DND-41 (cell line): ENCODE measurements around the gene ARHGEF16.

ENCODE experiments used
- ATAC-seq: fragments of 200-7000 bp; cut with Tn5 transposase; 3 replicates; pipeline ENCODE4 v1.9.1; 2021; ENCODE audit warnings: low read depth; ENCODE audit not compliant: insufficient read depth
- DNase-seq: peaks from one replicate; pipeline ENCODE4 v3.0.0-alpha.2; 2020
- H2AFZ ChIP-seq: 2 replicates; pipeline ENCODE4 v1.6.0; 2012; ENCODE audit warnings: low read depth, low read length
- H3K27ac ChIP-seq: 2 replicates; pipeline ENCODE4 v1.5.1; 2012; ENCODE audit warnings: low read length, inconsistent platforms
- H3K27me3 ChIP-seq: fragments of 200-600 bp; sonication (generic); 2 replicates; pipeline ENCODE4 v1.6.0; 2012; ENCODE audit warnings: low read length, mild to moderate bottlenecking, inconsistent platforms; ENCODE audit not compliant: insufficient read depth, poor library complexity
- H3K36me3 ChIP-seq: 2 replicates; pipeline ENCODE4 v1.5.1; 2012; ENCODE audit warnings: low read length, inconsistent platforms; ENCODE audit not compliant: insufficient read depth
- H3K4me1 ChIP-seq: 2 replicates; pipeline ENCODE4 v1.5.1; 2012; ENCODE audit warnings: mild to moderate bottlenecking, low read length; ENCODE audit not compliant: insufficient read depth
- H3K4me2 ChIP-seq: 2 replicates; pipeline ENCODE4 v1.6.0; 2012; ENCODE audit warnings: mild to moderate bottlenecking, moderate library complexity, low read length, inconsistent platforms; ENCODE audit not compliant: insufficient read depth
- H3K4me3 ChIP-seq, 2 experiments: fragments of 200-600 bp in 1 of 2; shearing (Covaris generic) in 1 of 2; 2 replicates each; pipeline ENCODE4 v1.5.1; 2012 to 2016; ENCODE audit warnings: inconsistent platforms in 2 of 2, low read length in 2 of 2, mild to moderate bottlenecking in 2 of 2, low read depth in 1 of 2, moderate library complexity in 1 of 2
- H3K79me2 ChIP-seq: 2 replicates; pipeline ENCODE4 v1.6.0; 2012; ENCODE audit warnings: low read length, inconsistent platforms; ENCODE audit not compliant: insufficient read depth
- H3K9ac ChIP-seq: 2 replicates; pipeline ENCODE4 v1.6.0; 2012; ENCODE audit warnings: low read depth, mild to moderate bottlenecking, inconsistent platforms, low read length, moderate library complexity
- H3K9me3 ChIP-seq: 2 replicates; pipeline ENCODE4 v1.5.1; 2012; ENCODE audit warnings: low read length, moderate library complexity, mild to moderate bottlenecking, inconsistent platforms; ENCODE audit not compliant: insufficient read depth, severe bottlenecking
- H4K20me1 ChIP-seq: 2 replicates; pipeline ENCODE4 v1.6.0; 2012; ENCODE audit warnings: low read length; ENCODE audit not compliant: insufficient read depth
- CTCF ChIP-seq: IDR thresholded peaks from 2 replicates; pipeline ENCODE4 v1.5.1; 2012; ENCODE audit warnings: borderline replicate concordance, low read length, moderate library complexity, mild to moderate bottlenecking; ENCODE audit not compliant: poor library complexity, severe bottlenecking; ENCODE audit errors: extremely low read depth
- EZH2 ChIP-seq: IDR thresholded peaks from 3 replicates; pipeline ENCODE4 v1.6.1; 2012; ENCODE audit warnings: borderline replicate concordance, low read depth, mild to moderate bottlenecking, moderate library complexity, low read length, inconsistent platforms; ENCODE audit not compliant: severe bottlenecking

Gene ARHGEF16

GRCh38 chr1:3499611-3500010, 45.1 kb downstream of the ARHGEF16 start:
- TF ChIP-seq EZH2 (no peak), CTCF (no peak)
- ATAC-seq: no peak

GRCh38 chr1:3500265-3500835, 45.9 kb downstream of the ARHGEF16 start:
- Histone ChIP-seq H3K79me2 (no peaks in the 10 kb centered on the region), H3K4me1 (no peaks in the 10 kb centered on the region), H2AFZ (no peak overlapping the region), H3K4me3 (no peak overlapping the region), H4K20me1 (peaks cover 8% of the 10 kb centered on the region), H3K27ac (no peak overlapping the region), H3K27me3 (no peaks in the 10 kb centered on the region), H3K4me2 (no peak overlapping the region), H3K36me3 (no peaks in the 10 kb centered on the region), H3K9me3 (no peaks in the 10 kb centered on the region), H3K9ac (no peak overlapping the region)
- no peak for DNase-seq
- TF ChIP-seq CTCF (no peak), EZH2 (no peak)
- no peak for ATAC-seq

More at GRCh38 chr1:3499611-3500010, 45.1 kb downstream of the ARHGEF16 start:
- H3K4me1 ChIP-seq: no peaks in the 10 kb centered on the region
- H3K4me2 ChIP-seq: no peak overlapping the region
- no peaks in the 10 kb centered on the region for H3K36me3 ChIP-seq
- H3K27ac ChIP-seq: no peak overlapping the region
- H3K4me3 ChIP-seq: no peak overlapping the region
- no peaks in the 10 kb centered on the region for H3K9me3 ChIP-seq
- H2AFZ ChIP-seq: no peak overlapping the region
- no peaks in the 10 kb centered on the region for H3K27me3 ChIP-seq
- no peak overlapping the region for H3K9ac ChIP-seq
- no peaks in the 10 kb centered on the region for H3K79me2 ChIP-seq
- no peak for DNase-seq
- H4K20me1 ChIP-seq: peaks cover 8% of the 10 kb centered on the region

GRCh38 chr1:3501437-3501836, 47.0 kb downstream of the ARHGEF16 start:
- no peaks in the 10 kb centered on the region for H3K79me2 ChIP-seq
- no peaks in the 10 kb centered on the region for H3K9me3 ChIP-seq
- H4K20me1 ChIP-seq: peaks cover 8% of the 10 kb centered on the region
- H3K27me3 ChIP-seq: no peaks in the 10 kb centered on the region
- H3K9ac ChIP-seq: no peak overlapping the region
- H2AFZ ChIP-seq: no peak overlapping the region
- DNase-seq (no peak), ATAC-seq (no peak)
- H3K36me3 ChIP-seq: no peaks in the 10 kb centered on the region
- no peaks in the 10 kb centered on the region for H3K4me1 ChIP-seq
- no peak overlapping the region for H3K4me3 ChIP-seq
- no peak overlapping the region for H3K27ac ChIP-seq
- no peak overlapping the region for H3K4me2 ChIP-seq
- TF ChIP-seq EZH2 (no peak), CTCF (no peak)
